ENCODE data around the gene LGALS9B. TPM values are rescaled to one million over a fixed set of nuclear protein-coding genes. Genes with fewer than 3 reads are reported as not detected.
A peak's percentile ranks its signal among the peaks of the same experiment; 100 is the strongest.
"Not testable (repeated sequence)": the region's sequence is repeated elsewhere in the genome, so short reads cannot be mapped to it uniquely, and the experiment has no call there.

Gene LGALS9B
- total RNA-seq, 1 donor from 2014 or later: not detected

GRCh38 chr17:20484930-20485329, 17.6 kb upstream of the LGALS9B start:
- ATAC-seq; H3K36me3 ChIP-seq; H3K4me1 ChIP-seq; H3K4me3 ChIP-seq; intact Hi-C loops (cut with DNase I); H3K9me3 ChIP-seq; DNase-seq; H3K27ac ChIP-seq; H3K27me3 ChIP-seq: not testable (repeated sequence)

- H3K36me3 ChIP-seq; H3K9me3 ChIP-seq; H3K27me3 ChIP-seq; H3K4me3 ChIP-seq; intact Hi-C loops (cut with DNase I); H3K27ac ChIP-seq; DNase-seq; H3K4me1 ChIP-seq; ATAC-seq: not testable (repeated sequence)
These were observed 12.7 kb upstream of the LGALS9B start for GRCh38 chr17:20479889-20480591.

- DNase-seq; H3K9me3 ChIP-seq; intact Hi-C loops (cut with DNase I); H3K4me3 ChIP-seq; H3K4me1 ChIP-seq; ATAC-seq; H3K27me3 ChIP-seq; H3K27ac ChIP-seq; H3K36me3 ChIP-seq: not testable (repeated sequence)
These were observed 10.2 kb upstream of the LGALS9B start for GRCh38 chr17:20477398-20478071.

GRCh38 chr17:20475137-20475831, 7.9 kb upstream of the LGALS9B start:
- H3K4me1 ChIP-seq; H3K27ac ChIP-seq; DNase-seq; H3K4me3 ChIP-seq; H3K36me3 ChIP-seq; intact Hi-C loops (cut with DNase I); ATAC-seq; H3K9me3 ChIP-seq; H3K27me3 ChIP-seq: not testable (repeated sequence)

- ATAC-seq; DNase-seq; H3K27me3 ChIP-seq; H3K36me3 ChIP-seq; H3K27ac ChIP-seq; H3K4me1 ChIP-seq; H3K9me3 ChIP-seq; intact Hi-C loops (cut with DNase I); H3K4me3 ChIP-seq: not testable (repeated sequence)
These were observed 6.7 kb upstream of the LGALS9B start for GRCh38 chr17:20474081-20474480.

- H3K27me3 ChIP-seq; DNase-seq; H3K27ac ChIP-seq; H3K4me1 ChIP-seq; H3K4me3 ChIP-seq; H3K36me3 ChIP-seq; H3K9me3 ChIP-seq; ATAC-seq; intact Hi-C loops (cut with DNase I): not testable (repeated sequence)
These were observed 2.6 kb upstream of the LGALS9B start for GRCh38 chr17:20469946-20470345.

GRCh38 chr17:20469107-20469506, 1.8 kb upstream of the LGALS9B start:
- not testable (repeated sequence) for DNase-seq

GRCh38 chr17:20466999-20467398, 340 bp downstream of the LGALS9B start:
- peak; percentile 8 for ATAC-seq
- H3K36me3 ChIP-seq; DNase-seq; H3K4me1 ChIP-seq; intact Hi-C loops (cut with DNase I); H3K27me3 ChIP-seq; H3K9me3 ChIP-seq; H3K4me3 ChIP-seq; H3K27ac ChIP-seq: not testable (repeated sequence)

More at GRCh38 chr17:20469107-20469506, 1.8 kb upstream of the LGALS9B start:
- H3K27ac ChIP-seq; H3K4me3 ChIP-seq; ATAC-seq; H3K4me1 ChIP-seq; H3K36me3 ChIP-seq; intact Hi-C loops (cut with DNase I); H3K9me3 ChIP-seq; H3K27me3 ChIP-seq: not testable (repeated sequence)

- DNase-seq; H3K4me1 ChIP-seq; H3K36me3 ChIP-seq; H3K27ac ChIP-seq; H3K27me3 ChIP-seq; intact Hi-C loops (cut with DNase I); H3K4me3 ChIP-seq; H3K9me3 ChIP-seq; ATAC-seq: not testable (repeated sequence)
These were observed 786 bp downstream of the LGALS9B start for GRCh38 chr17:20466553-20466952.

- H3K27ac ChIP-seq; H3K4me3 ChIP-seq; H3K4me1 ChIP-seq; H3K9me3 ChIP-seq; H3K27me3 ChIP-seq; DNase-seq; H3K36me3 ChIP-seq; intact Hi-C loops (cut with DNase I): not testable (repeated sequence)
- ATAC-seq: peak; percentile 57
These were observed 1.8 kb downstream of the LGALS9B start for GRCh38 chr17:20465535-20465934.

- H3K27me3 ChIP-seq; DNase-seq; H3K27ac ChIP-seq; H3K4me3 ChIP-seq; H3K9me3 ChIP-seq; ATAC-seq; H3K36me3 ChIP-seq; intact Hi-C loops (cut with DNase I); H3K4me1 ChIP-seq: not testable (repeated sequence)
These were observed 2.4 kb downstream of the LGALS9B start for GRCh38 chr17:20464854-20465414.

- DNase-seq; intact Hi-C loops (cut with DNase I); H3K27me3 ChIP-seq; H3K4me1 ChIP-seq; H3K4me3 ChIP-seq; H3K9me3 ChIP-seq; H3K27ac ChIP-seq; ATAC-seq; H3K36me3 ChIP-seq: not testable (repeated sequence)
These were observed 5.2 kb downstream of the LGALS9B start for GRCh38 chr17:20462158-20462557.

- ATAC-seq: not testable (repeated sequence)
These were observed 9.4 kb downstream of the LGALS9B start for GRCh38 chr17:20457848-20458381.

GRCh38 chr17:20455106-20455505, 12.2 kb downstream of the LGALS9B start:
- DNase-seq; H3K36me3 ChIP-seq; H3K9me3 ChIP-seq; H3K27ac ChIP-seq; H3K4me1 ChIP-seq; H3K4me3 ChIP-seq; ATAC-seq; intact Hi-C loops (cut with DNase I); H3K27me3 ChIP-seq: not testable (repeated sequence)

More at GRCh38 chr17:20457848-20458381, 9.4 kb downstream of the LGALS9B start:
- intact Hi-C loops (cut with DNase I); H3K27ac ChIP-seq; H3K36me3 ChIP-seq; DNase-seq; H3K27me3 ChIP-seq; H3K4me1 ChIP-seq; H3K9me3 ChIP-seq; H3K4me3 ChIP-seq: not testable (repeated sequence)

All from upper lobe of right lung (tissue), 1 donor.